ENCODE data around the gene GNG2.

GRCh38 chr14:51972566-51972965, 112.2 kb downstream of the GNG2 start:
- TF ChIP-seq POLR2AphosphoS5 (IDR thresholded peaks at IDR 0.05; ENCODE audit: low read depth, low read length) (no peak), FOXP2 (optimal IDR thresholded peaks at IDR 0.05; ENCODE audit: borderline replicate concordance, extremely low read depth, extremely low read length, insufficient read depth) (no peak), SIN3A (IDR thresholded peaks at IDR 0.05; ENCODE audit: borderline replicate concordance, insufficient read depth, low read length) (no peak)
- TF ChIP-seq, protein P1, sequence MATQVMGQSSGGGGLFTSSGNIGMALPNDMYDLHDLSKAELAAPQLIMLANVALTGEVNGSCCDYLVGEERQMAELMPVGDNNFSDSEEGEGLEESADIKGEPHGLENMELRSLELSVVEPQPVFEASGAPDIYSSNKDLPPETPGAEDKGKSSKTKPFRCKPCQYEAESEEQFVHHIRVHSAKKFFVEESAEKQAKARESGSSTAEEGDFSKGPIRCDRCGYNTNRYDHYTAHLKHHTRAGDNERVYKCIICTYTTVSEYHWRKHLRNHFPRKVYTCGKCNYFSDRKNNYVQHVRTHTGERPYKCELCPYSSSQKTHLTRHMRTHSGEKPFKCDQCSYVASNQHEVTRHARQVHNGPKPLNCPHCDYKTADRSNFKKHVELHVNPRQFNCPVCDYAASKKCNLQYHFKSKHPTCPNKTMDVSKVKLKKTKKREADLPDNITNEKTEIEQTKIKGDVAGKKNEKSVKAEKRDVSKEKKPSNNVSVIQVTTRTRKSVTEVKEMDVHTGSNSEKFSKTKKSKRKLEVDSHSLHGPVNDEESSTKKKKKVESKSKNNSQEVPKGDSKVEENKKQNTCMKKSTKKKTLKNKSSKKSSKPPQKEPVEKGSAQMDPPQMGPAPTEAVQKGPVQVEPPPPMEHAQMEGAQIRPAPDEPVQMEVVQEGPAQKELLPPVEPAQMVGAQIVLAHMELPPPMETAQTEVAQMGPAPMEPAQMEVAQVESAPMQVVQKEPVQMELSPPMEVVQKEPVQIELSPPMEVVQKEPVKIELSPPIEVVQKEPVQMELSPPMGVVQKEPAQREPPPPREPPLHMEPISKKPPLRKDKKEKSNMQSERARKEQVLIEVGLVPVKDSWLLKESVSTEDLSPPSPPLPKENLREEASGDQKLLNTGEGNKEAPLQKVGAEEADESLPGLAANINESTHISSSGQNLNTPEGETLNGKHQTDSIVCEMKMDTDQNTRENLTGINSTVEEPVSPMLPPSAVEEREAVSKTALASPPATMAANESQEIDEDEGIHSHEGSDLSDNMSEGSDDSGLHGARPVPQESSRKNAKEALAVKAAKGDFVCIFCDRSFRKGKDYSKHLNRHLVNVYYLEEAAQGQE (IDR thresholded peaks at IDR 0.05; ENCODE audit: insufficient read depth in 1 of 2, low read depth in 2 of 2, low read length in 2 of 2): no peak
